Measurements from ENCODE around the gene TBX3.

Gene TBX3

DNA sequence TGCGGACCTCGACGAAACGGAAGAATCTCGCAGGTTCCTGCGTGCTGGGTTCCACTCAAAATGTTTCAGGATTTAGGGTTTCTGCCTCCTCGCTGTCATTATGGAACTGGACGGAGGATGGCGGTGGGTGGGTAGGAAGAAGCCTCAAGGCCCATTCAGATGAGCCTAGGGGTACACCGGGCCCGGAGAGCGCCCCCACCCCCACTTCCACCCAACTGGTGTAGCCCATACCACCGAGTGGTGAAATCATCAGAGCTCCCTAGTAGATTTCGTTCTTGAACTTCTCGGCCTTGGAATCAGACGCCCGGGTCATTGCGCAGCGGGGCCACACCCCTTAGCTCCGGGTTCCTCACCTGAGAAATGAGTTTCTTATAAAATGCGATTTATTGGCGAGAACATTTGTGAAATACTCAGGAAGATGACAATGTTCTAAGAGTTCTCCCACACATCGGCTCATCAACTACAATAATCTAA, 13.3 kb upstream of the TBX3 start:
- peaks cover 0 to 10% (median 3%) of the 10 kb centered on the region in 4 experiments for H3K4me1 ChIP-seq (ENCODE audit: control extremely low read depth in 1 of 4, control insufficient read depth in 4 of 4, insufficient read depth in 4 of 4, low read length in 3 of 4)
- 6% methylated on average over 11 of the region's 23 CpGs for WGBS (ENCODE audit: insufficient coverage)
- peaks cover 14 to 100% (median 61%) of the 10 kb centered on the region in 5 experiments for H3K27me3 ChIP-seq (replicated peaks in 2 of 5; ENCODE audit: control insufficient read depth in 4 of 5, insufficient read depth in 5 of 5, low read length in 4 of 5)
- no peaks in the 10 kb centered on the region for H3K36me3 ChIP-seq (ENCODE audit: control insufficient read depth in 4 of 4, insufficient read depth in 4 of 4, low read length in 3 of 4)
- H3K4me3 ChIP-seq (ENCODE audit: control insufficient read depth in 1 of 7, extremely low read depth in 1 of 7, insufficient read depth in 4 of 7, low read depth in 2 of 7, low read length in 6 of 7): no peak overlapping the region
- POLR2A ChIA-PET: interaction anchor here (0.6 kb wide), 1 partner anchor 17 kb away, joined by 3 read pairs; no protein-coding TSS in a partner anchor
- no peak overlapping the region for H3K27ac ChIP-seq (ENCODE audit: insufficient read depth in 1 of 2, low read depth in 1 of 2, low read length in 2 of 2, poor library complexity in 1 of 2, severe bottlenecking in 2 of 2)
- CTCF ChIA-PET: interaction anchor here (1.7 kb wide), 1 partner anchor 13 kb away, joined by 3 read pairs; no protein-coding TSS in a partner anchor
- no peak for DNase-seq
- H3K9me3 ChIP-seq (ENCODE audit: control extremely low read depth in 1 of 5, control insufficient read depth in 4 of 5, insufficient read depth in 2 of 5, low read depth in 1 of 5, low read length in 4 of 5): no peaks in the 10 kb centered on the region

GRCh38 chr12:114696443-114697242, 12.7 kb upstream of the TBX3 start:
- Histone ChIP-seq H3K27me3 (replicated peaks in 2 of 5; ENCODE audit: control insufficient read depth in 4 of 5, insufficient read depth in 5 of 5, low read length in 4 of 5) (peaks cover 14 to 100% (median 62%) of the 10 kb centered on the region in 5 experiments), H3K4me1 (ENCODE audit: control extremely low read depth in 1 of 4, control insufficient read depth in 4 of 4, insufficient read depth in 4 of 4, low read length in 3 of 4) (peaks cover 0 to 14% (median 5%) of the 10 kb centered on the region in 4 experiments), H3K4me3 (ENCODE audit: control insufficient read depth in 1 of 7, extremely low read depth in 1 of 7, insufficient read depth in 4 of 7, low read depth in 2 of 7, low read length in 6 of 7) (no peak overlapping the region), H3K36me3 (ENCODE audit: control insufficient read depth in 4 of 4, insufficient read depth in 4 of 4, low read length in 3 of 4) (no peaks in the 10 kb centered on the region), H3K9me3 (ENCODE audit: control extremely low read depth in 1 of 5, control insufficient read depth in 4 of 5, insufficient read depth in 2 of 5, low read depth in 1 of 5, low read length in 4 of 5) (no peaks in the 10 kb centered on the region), H3K27ac (ENCODE audit: insufficient read depth in 1 of 2, low read depth in 1 of 2, low read length in 2 of 2, poor library complexity in 1 of 2, severe bottlenecking in 2 of 2) (no peak overlapping the region)
- ChIA-PET CTCF (interaction anchor here (1.1 to 1.7 kb wide), 2 partner anchors 12 to 24 kb away, joined by 3 read pairs; no protein-coding TSS in a partner anchor), POLR2A (interaction anchor here (0.6 kb wide), 1 partner anchor 16 kb away, joined by 3 read pairs; no protein-coding TSS in a partner anchor)
- DNase-seq: no peak
- 5% methylated on average over 29 of the region's 34 CpGs for WGBS (ENCODE audit: insufficient coverage)

DNA sequence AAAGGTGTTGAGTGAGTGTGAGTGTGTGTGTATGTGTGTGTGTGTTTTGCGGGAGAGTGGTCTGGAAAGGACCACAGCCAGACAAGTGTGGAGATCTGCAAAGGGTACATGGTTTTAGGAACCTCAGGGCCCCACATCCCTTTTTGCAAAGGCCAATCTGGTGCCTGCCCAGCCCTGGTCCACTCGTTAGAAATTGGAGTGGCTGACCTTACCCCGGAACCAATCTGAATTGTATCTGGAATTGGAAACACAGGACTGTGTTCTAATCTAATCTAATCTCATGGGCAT, 11.3 kb upstream of the TBX3 start:
- H3K27me3 ChIP-seq (replicated peaks in 2 of 5; ENCODE audit: control insufficient read depth in 4 of 5, insufficient read depth in 5 of 5, low read length in 4 of 5): peaks cover 17 to 100% (median 67%) of the 10 kb centered on the region in 5 experiments
- CTCF ChIA-PET: interaction anchor here (1.1 kb wide), 1 partner anchor 23 kb away, joined by 3 read pairs; no protein-coding TSS in a partner anchor

GRCh38 chr12:114694436-114695304, 10.7 kb upstream of the TBX3 start:
- Histone ChIP-seq H3K36me3 (ENCODE audit: control insufficient read depth in 4 of 4, insufficient read depth in 4 of 4, low read length in 3 of 4) (no peaks in the 10 kb centered on the region), H3K4me1 (ENCODE audit: control extremely low read depth in 1 of 4, control insufficient read depth in 4 of 4, insufficient read depth in 4 of 4, low read length in 3 of 4) (peaks cover 0 to 9% (median 4%) of the 10 kb centered on the region in 4 experiments), H3K27me3 (replicated peaks in 2 of 5; ENCODE audit: control insufficient read depth in 4 of 5, insufficient read depth in 5 of 5, low read length in 4 of 5) (peaks cover 18 to 100% (median 68%) of the 10 kb centered on the region in 5 experiments), H3K27ac (ENCODE audit: insufficient read depth in 1 of 2, low read depth in 1 of 2, low read length in 2 of 2, poor library complexity in 1 of 2, severe bottlenecking in 2 of 2) (no peak overlapping the region), H3K4me3 (ENCODE audit: control insufficient read depth in 1 of 7, extremely low read depth in 1 of 7, insufficient read depth in 4 of 7, low read depth in 2 of 7, low read length in 6 of 7) (no peak overlapping the region), H3K9me3 (ENCODE audit: control extremely low read depth in 1 of 5, control insufficient read depth in 4 of 5, insufficient read depth in 2 of 5, low read depth in 1 of 5, low read length in 4 of 5) (no peaks in the 10 kb centered on the region)
- ChIA-PET CTCF (interaction anchor here (1.1 kb wide), 1 partner anchor 22 kb away, joined by 3 read pairs; no protein-coding TSS in a partner anchor), POLR2A (no interaction called here)
- 25% methylated on average over 10 of the region's 12 CpGs for WGBS (ENCODE audit: insufficient coverage)
- DNase-seq: no peak

More for the DNA sequence above, 11.3 kb upstream of the TBX3 start:
- Histone ChIP-seq H3K4me3 (ENCODE audit: control insufficient read depth in 1 of 7, extremely low read depth in 1 of 7, insufficient read depth in 4 of 7, low read depth in 2 of 7, low read length in 6 of 7) (no peak overlapping the region), H3K9me3 (ENCODE audit: control extremely low read depth in 1 of 5, control insufficient read depth in 4 of 5, insufficient read depth in 2 of 5, low read depth in 1 of 5, low read length in 4 of 5) (no peaks in the 10 kb centered on the region), H3K4me1 (ENCODE audit: control extremely low read depth in 1 of 4, control insufficient read depth in 4 of 4, insufficient read depth in 4 of 4, low read length in 3 of 4) (peaks cover 0 to 10% (median 4%) of the 10 kb centered on the region in 4 experiments), H3K36me3 (ENCODE audit: control insufficient read depth in 4 of 4, insufficient read depth in 4 of 4, low read length in 3 of 4) (no peaks in the 10 kb centered on the region), H3K27ac (ENCODE audit: insufficient read depth in 1 of 2, low read depth in 1 of 2, low read length in 2 of 2, poor library complexity in 1 of 2, severe bottlenecking in 2 of 2) (no peak overlapping the region)
- POLR2A ChIA-PET: no interaction called here
- 11% methylated on average over 3 of the region's 3 CpGs for WGBS (ENCODE audit: insufficient coverage)
- DNase-seq: no peak

GRCh38 chr12:114693532-114693931, 9.6 kb upstream of the TBX3 start:
- Histone ChIP-seq H3K27me3 (replicated peaks in 2 of 5; ENCODE audit: control insufficient read depth in 4 of 5, insufficient read depth in 5 of 5, low read length in 4 of 5) (peaks cover 15 to 100% (median 72%) of the 10 kb centered on the region in 5 experiments), H3K4me1 (ENCODE audit: control extremely low read depth in 1 of 4, control insufficient read depth in 4 of 4, insufficient read depth in 4 of 4, low read length in 3 of 4) (peaks cover 0 to 9% (median 4%) of the 10 kb centered on the region in 4 experiments), H3K9me3 (ENCODE audit: control extremely low read depth in 1 of 5, control insufficient read depth in 4 of 5, insufficient read depth in 2 of 5, low read depth in 1 of 5, low read length in 4 of 5) (no peaks in the 10 kb centered on the region), H3K27ac (ENCODE audit: insufficient read depth in 1 of 2, low read depth in 1 of 2, low read length in 2 of 2, poor library complexity in 1 of 2, severe bottlenecking in 2 of 2) (no peak overlapping the region), H3K36me3 (ENCODE audit: control insufficient read depth in 4 of 4, insufficient read depth in 4 of 4, low read length in 3 of 4) (no peaks in the 10 kb centered on the region), H3K4me3 (ENCODE audit: control insufficient read depth in 1 of 7, extremely low read depth in 1 of 7, insufficient read depth in 4 of 7, low read depth in 2 of 7, low read length in 6 of 7) (no peak overlapping the region)
- WGBS (ENCODE audit: insufficient coverage): 9% methylated on average over 6 of the region's 6 CpGs
- DNase-seq: no peak
- POLR2A ChIA-PET: no interaction called here
- CTCF ChIA-PET: no interaction called here

GRCh38 chr12:114693059-114693531, 9.1 kb upstream of the TBX3 start:
- 0% methylated on average over 6 of the region's 13 CpGs for WGBS (ENCODE audit: insufficient coverage)

More at GRCh38 chr12:114693059-114693531, 9.1 kb upstream of the TBX3 start:
- no peak overlapping the region for H3K27ac ChIP-seq (ENCODE audit: insufficient read depth in 1 of 2, low read depth in 1 of 2, low read length in 2 of 2, poor library complexity in 1 of 2, severe bottlenecking in 2 of 2)
- no peak overlapping the region for H3K4me3 ChIP-seq (ENCODE audit: control insufficient read depth in 1 of 7, extremely low read depth in 1 of 7, insufficient read depth in 4 of 7, low read depth in 2 of 7, low read length in 6 of 7)
- no peaks in the 10 kb centered on the region for H3K36me3 ChIP-seq (ENCODE audit: control insufficient read depth in 4 of 4, insufficient read depth in 4 of 4, low read length in 3 of 4)
- POLR2A ChIA-PET: no interaction called here
- peaks cover 0 to 9% (median 4%) of the 10 kb centered on the region in 4 experiments for H3K4me1 ChIP-seq (ENCODE audit: control extremely low read depth in 1 of 4, control insufficient read depth in 4 of 4, insufficient read depth in 4 of 4, low read length in 3 of 4)
- H3K9me3 ChIP-seq (ENCODE audit: control extremely low read depth in 1 of 5, control insufficient read depth in 4 of 5, insufficient read depth in 2 of 5, low read depth in 1 of 5, low read length in 4 of 5): no peaks in the 10 kb centered on the region
- H3K27me3 ChIP-seq (replicated peaks in 2 of 5; ENCODE audit: control insufficient read depth in 4 of 5, insufficient read depth in 5 of 5, low read length in 4 of 5): peaks cover 15 to 100% (median 76%) of the 10 kb centered on the region in 5 experiments
- no peak for DNase-seq
- CTCF ChIA-PET: no interaction called here

Data from common myeloid progenitor, CD34-positive (primary cell).